Ascending aorta (tissue), 2 donors: Measurements from ENCODE around the gene PYY. TPM values are rescaled to one million over a fixed set of nuclear protein-coding genes. Genes with fewer than 3 reads are reported as not detected.

Experiments used
- DNase-seq, 2 donors: peaks; one replicate each; pipeline ENCODE4 v3.0.0-alpha.2; 2019; ENCODE audit warnings: low spot score in 2 of 2
- H3K27ac ChIP-seq, 2 donors: fragments of 200-600 bp; sonication (generic); one replicate each; pipeline ENCODE4 v1.5.1; 2016 to 2017; ENCODE audit warnings: mild to moderate bottlenecking in 1 of 2
- H3K27me3 ChIP-seq: fragments of 200-600 bp; sonication (generic); one replicate; pipeline ENCODE4 v1.5.1; 2017
- H3K36me3 ChIP-seq, 2 donors: fragments of 200-600 bp; sonication (generic); one replicate each; pipeline ENCODE4 v1.5.1; 2016
- H3K4me1 ChIP-seq, 2 donors: fragments of 200-600 bp; sonication (generic); one replicate each; pipeline ENCODE4 v1.5.1; 2016 to 2017; ENCODE audit warnings: mild to moderate bottlenecking in 1 of 2
- H3K4me3 ChIP-seq, 2 donors: fragments of 200-600 bp; sonication (generic); one replicate each; pipeline ENCODE4 v1.5.1; 2016 to 2017; ENCODE audit warnings: mild to moderate bottlenecking in 1 of 2
- H3K9me3 ChIP-seq, 2 donors: fragments of 200-600 bp; sonication (generic); one replicate each; pipeline ENCODE4 v1.5.1; 2016
- CTCF ChIP-seq, 3 experiments: fragments of 200-600 bp in 2 of 3; fragments of 450-650 bp in 1 of 3; sonication (generic) in 2 of 3; IDR thresholded peaks; one replicate each; pipeline ENCODE4 v1.5.1; 2016 to 2019; ENCODE audit warnings: antibody characterized with exemption in 3 of 3, mild to moderate bottlenecking in 1 of 3, moderate library complexity in 1 of 3
- intact Hi-C: fragments of 100-400 bp; cut with DNase I; formaldehyde crosslinking; loops from one replicate; pipeline ENCODE4 v1.15.1; 2023
- total RNA-seq: library from RNA; depleted of rRNA; stranded (reverse); fragments of >200 nt; gene quantifications from one replicate; pipeline ENCODE4 v1.1.0, GENCODE V29; 2016

The PYY gene
- total RNA-seq, 1 donor from 2014 or later: not detected

DNA sequence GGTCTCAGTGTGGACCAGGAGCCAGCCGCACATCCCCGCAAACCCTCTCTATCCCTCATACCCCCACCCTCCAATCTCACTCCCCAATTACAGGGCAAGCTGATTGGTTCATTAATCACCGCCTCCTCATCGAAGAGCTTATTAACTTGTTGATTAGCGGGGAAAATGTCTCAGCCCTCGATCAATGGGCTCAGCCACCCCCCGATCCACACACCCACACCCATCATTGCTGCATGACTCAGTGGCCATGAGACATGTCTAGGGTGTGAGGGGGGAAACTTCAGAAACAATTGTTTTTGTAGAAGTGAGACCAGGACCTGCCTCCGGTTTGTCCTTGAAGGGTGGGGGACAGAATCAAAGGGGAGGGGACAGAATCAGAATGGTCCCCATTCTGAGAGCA lies 2.5 kb upstream of the PYY start:
- Histone ChIP-seq H3K36me3 (no peaks in the 10 kb centered on the region), H3K4me1 (peaks cover 0 to 6% of the 10 kb centered on the region in 2 donors), H3K27me3 (peaks cover 15% of the 10 kb centered on the region), H3K4me3 (no peak overlapping the region), H3K27ac (no peak overlapping the region), H3K9me3 (no peaks in the 10 kb centered on the region)
- TF ChIP-seq CTCF (IDR thresholded peaks at IDR 0.05): no peak
- DNase-seq: no peak
- intact Hi-C loops: no loop called here

GRCh38 chr17:43952724-43953666 lies 745 bp downstream of the PYY start:
- no peak for DNase-seq
- Histone ChIP-seq H3K4me1 (peaks cover 0 to 6% of the 10 kb centered on the region in 2 donors), H3K4me3 (no peak overlapping the region), H3K36me3 (no peaks in the 10 kb centered on the region), H3K27ac (no peak overlapping the region), H3K9me3 (no peaks in the 10 kb centered on the region), H3K27me3 (peaks cover 15% of the 10 kb centered on the region)
- intact Hi-C loops: no loop called here
- TF ChIP-seq CTCF (IDR thresholded peaks at IDR 0.05): no peak

GRCh38 chr17:43952351-43952723 lies 1.4 kb downstream of the PYY start:
- Histone ChIP-seq H3K9me3 (no peaks in the 10 kb centered on the region), H3K4me3 (no peak overlapping the region), H3K27ac (no peak overlapping the region), H3K4me1 (peaks cover 0 to 6% of the 10 kb centered on the region in 2 donors), H3K36me3 (no peaks in the 10 kb centered on the region), H3K27me3 (peaks cover 15% of the 10 kb centered on the region)
- intact Hi-C loops: no loop called here
- no peak for DNase-seq
- TF ChIP-seq CTCF (IDR thresholded peaks at IDR 0.05): no peak

DNA sequence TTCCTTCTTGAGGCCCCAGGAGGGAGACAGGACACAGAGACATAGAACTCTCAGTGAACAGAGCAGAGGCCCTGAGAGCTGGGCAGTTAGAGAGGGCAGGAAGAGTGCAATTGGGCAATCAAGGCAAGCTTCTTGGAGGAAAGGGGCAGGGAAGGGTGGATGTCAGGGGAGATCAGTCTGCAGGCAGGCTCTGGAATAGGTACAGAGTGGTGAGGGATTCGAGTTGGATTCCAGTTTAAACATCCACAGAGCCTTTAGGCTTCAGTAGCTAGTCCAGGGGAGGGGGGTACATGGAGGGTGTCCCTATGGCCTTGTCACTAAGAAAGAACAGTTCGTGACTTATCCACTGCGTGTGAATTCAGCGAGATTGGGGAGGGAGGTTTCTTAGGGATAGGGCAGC lies 2.0 kb downstream of the PYY start:
- no peaks in the 10 kb centered on the region for H3K9me3 ChIP-seq
- peaks cover 0 to 6% of the 10 kb centered on the region in 2 donors for H3K4me1 ChIP-seq
- no peak overlapping the region for H3K4me3 ChIP-seq
- peaks cover 15% of the 10 kb centered on the region for H3K27me3 ChIP-seq
- DNase-seq: no peak
- no peak overlapping the region for H3K27ac ChIP-seq
- intact Hi-C loops: no loop called here
- H3K36me3 ChIP-seq: no peaks in the 10 kb centered on the region
- no peak for TF ChIP-seq CTCF (IDR thresholded peaks at IDR 0.05)

DNA sequence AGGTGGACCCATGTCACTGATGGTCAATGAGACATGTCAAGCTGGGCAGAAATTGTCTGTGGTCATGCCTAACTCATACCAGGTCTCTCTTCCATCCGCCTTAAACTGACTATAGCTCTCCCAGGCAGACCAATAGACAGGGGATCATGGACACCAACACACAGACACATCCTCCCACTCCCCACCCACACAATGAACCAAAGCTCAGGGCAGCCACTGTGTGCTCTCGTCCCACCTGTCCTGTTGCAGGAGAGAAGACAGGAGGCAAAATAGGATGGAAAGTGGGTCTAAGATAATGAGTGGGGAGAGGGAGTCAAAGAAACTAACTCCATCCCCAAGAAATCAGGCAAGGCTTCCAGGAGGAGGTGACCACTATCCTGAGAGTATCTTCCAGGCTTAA lies 3.2 kb downstream of the PYY start:
- Histone ChIP-seq H3K36me3 (no peaks in the 10 kb centered on the region), H3K9me3 (no peaks in the 10 kb centered on the region), H3K27ac (no peak overlapping the region), H3K4me1 (peaks cover 0 to 6% of the 10 kb centered on the region in 2 donors), H3K27me3 (peaks cover 15% of the 10 kb centered on the region), H3K4me3 (no peak overlapping the region)
- TF ChIP-seq CTCF (IDR thresholded peaks at IDR 0.05): no peak
- intact Hi-C loops: no loop called here
- DNase-seq: no peak
